ENCODE measurements around the gene SIK1.

Gene SIK1

DNA sequence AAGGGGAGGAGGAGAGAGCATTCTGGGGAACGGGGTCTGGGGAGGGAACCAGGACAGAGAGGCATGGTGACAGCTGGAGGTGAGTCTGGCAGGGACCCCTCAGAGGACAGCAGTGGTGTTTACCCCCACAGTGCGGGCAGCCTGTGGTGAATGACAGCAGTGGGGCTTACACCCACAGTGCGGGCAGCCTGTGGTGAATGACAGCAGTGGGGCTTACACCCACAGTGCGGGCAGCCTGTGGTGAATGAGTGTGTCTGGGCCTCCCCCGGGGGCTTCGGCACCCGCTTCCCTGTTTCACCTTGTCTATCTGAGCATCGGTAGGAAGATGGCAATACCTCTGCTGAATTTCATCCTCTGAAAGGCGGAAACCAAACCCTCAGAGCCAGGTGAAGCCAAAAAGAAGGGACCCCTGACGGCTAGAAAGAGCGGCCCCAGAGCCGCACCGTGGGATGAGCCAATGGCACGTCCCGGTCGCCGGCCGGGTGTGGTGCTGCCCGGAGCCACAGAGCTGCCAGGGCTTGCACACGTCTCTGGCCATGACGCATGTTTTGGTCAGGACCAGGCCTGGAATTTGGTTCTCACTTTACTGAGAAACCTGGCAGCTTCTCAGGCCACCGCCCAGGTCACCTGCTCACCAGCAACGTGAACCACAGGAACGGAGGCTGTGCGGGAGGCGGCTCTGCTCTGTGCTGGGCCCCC is 54.1 kb downstream of the SIK1 start:
- Histone ChIP-seq H3K4me1 (ENCODE audit: insufficient read depth, low read length) (peaks cover 20% of the 10 kb centered on the region), H2AFZ (ENCODE audit: low read depth, low read length) (no peak overlapping the region), H3K4me3 (ENCODE audit: low read length) (no peak overlapping the region), H3K27me3 (ENCODE audit: insufficient read depth, low read length) (no peaks in the 10 kb centered on the region), H3K9me3 (ENCODE audit: low read length) (no peaks in the 10 kb centered on the region), H3K36me3 (ENCODE audit: insufficient read depth, low read length) (no peaks in the 10 kb centered on the region)

DNA sequence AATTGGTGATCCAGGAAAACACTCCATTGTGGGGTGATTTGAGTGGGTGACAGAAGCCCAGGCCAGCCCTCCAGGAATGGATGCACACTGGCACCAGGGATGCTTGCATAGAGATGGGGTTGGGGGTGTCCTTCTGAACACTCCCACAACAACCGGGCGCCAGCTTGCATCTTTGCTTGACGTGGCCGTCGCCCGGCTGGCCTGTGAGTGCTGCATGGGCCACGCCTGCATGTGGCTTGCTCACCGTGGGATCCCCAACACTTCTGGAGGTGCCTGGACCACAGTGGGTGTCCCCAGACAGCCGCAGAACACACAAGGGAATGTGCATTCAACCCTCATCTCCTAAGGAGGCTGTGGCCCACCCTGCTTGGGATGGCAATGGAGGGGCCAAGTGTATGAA is 55.1 kb downstream of the SIK1 start:
- Histone ChIP-seq H3K36me3 (ENCODE audit: insufficient read depth, low read length) (no peaks in the 10 kb centered on the region), H3K9me3 (ENCODE audit: low read length) (no peaks in the 10 kb centered on the region), H3K4me3 (ENCODE audit: low read length) (no peak overlapping the region), H3K4me1 (ENCODE audit: insufficient read depth, low read length) (peaks cover 20% of the 10 kb centered on the region), H3K27me3 (ENCODE audit: insufficient read depth, low read length) (no peaks in the 10 kb centered on the region), H2AFZ (ENCODE audit: low read depth, low read length) (no peak overlapping the region)

DNA sequence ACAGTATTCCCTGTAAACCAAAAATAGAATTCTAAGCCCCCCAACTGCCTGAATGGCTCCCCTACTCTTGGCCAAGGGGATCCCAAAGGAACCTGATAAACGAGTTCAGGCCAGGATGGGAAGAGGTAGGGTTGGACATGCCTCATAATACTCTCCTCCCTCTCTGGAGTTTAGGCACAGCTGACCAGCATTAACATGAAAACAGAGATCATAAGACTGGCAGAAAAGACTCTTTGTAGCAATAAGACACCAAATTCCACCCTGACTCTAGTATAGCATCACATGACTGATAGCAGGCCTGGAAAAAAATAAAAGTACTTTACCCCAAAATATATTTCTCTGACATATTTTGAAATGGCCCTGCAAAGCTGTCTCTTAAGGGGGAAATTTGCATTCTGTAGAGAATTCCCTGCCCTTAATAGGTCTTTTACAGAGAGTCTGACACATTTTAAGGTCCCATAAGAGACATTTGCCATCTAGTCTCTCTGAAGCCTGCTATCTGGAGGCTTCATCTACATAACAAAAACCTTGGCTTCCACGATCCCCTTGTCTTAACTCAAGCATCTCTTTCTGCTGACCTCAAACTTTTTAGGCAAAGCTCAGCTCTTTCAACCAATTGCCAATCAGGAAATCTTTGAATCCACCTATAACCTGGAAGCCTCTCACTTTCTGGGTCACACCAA is 55.9 kb downstream of the SIK1 start:
- H3K9me3 ChIP-seq (ENCODE audit: low read length) = no peaks in the 10 kb centered on the region
- no peaks in the 10 kb centered on the region for H3K36me3 ChIP-seq (ENCODE audit: insufficient read depth, low read length)
- no peak overlapping the region for H3K4me3 ChIP-seq (ENCODE audit: low read length)
- H3K27me3 ChIP-seq (ENCODE audit: insufficient read depth, low read length) = no peaks in the 10 kb centered on the region
- H3K4me1 ChIP-seq (ENCODE audit: insufficient read depth, low read length) = peaks cover 20% of the 10 kb centered on the region
- no peak overlapping the region for H2AFZ ChIP-seq (ENCODE audit: low read depth, low read length)

DNA sequence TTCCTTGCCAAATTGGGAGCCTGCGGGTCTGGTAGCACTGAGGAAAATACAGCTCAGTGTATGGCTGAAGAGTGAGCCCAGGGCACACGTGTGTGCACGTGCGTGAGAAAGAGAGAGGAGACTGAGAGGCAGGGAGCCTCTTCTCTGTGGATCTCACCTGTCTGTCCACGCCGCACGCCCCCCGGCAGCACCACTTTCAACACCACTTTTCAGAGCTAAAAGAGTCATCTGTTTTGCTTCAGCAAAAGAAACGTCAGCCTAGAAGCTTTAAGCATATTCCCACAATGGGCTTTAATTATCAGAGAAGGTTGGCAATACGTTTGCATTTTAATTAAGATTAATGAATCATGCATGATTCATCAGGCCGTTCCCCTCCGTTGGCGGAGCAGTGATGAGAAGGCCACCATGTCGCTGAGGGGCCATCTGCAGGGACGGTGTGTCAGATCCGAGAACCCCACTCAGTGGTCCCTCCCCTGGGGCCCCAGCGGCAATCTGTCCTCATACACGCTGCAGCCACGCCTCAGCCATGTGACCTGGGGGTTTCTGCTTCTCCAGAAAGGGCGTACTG is 56.8 kb downstream of the SIK1 start:
- H3K27me3 ChIP-seq (ENCODE audit: insufficient read depth, low read length) = no peaks in the 10 kb centered on the region
- H2AFZ ChIP-seq (ENCODE audit: low read depth, low read length) = no peak overlapping the region
- H3K36me3 ChIP-seq (ENCODE audit: insufficient read depth, low read length) = no peaks in the 10 kb centered on the region
- peaks cover 20% of the 10 kb centered on the region for H3K4me1 ChIP-seq (ENCODE audit: insufficient read depth, low read length)
- no peak overlapping the region for H3K4me3 ChIP-seq (ENCODE audit: low read length)
- no peaks in the 10 kb centered on the region for H3K9me3 ChIP-seq (ENCODE audit: low read length)

DNA sequence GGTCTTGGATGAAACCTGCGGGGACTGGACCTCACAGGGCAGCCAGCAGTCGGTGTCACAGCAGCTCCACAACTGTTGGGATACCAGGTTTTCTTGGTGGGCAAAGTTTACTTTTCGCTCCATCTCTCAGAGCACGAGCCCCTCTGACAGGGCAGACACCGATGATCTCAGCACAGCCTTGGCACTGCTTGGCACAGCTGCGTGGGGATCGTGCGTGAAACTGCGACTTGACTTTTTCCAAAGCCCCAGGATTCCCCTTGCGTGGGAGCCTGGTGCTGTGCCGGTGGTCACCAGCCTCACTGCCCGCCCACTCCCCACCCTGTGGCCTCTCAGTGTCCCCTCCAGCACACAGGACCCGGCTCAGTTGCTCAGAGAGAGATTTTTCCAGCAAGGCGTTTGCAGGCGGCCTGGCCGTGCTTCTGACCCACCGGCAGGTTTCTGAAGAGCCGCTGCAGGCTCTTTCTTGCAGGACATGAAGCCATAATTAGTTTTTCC is 57.3 kb downstream of the SIK1 start:
- Histone ChIP-seq H2AFZ (ENCODE audit: low read depth, low read length) (no peak overlapping the region), H3K4me1 (ENCODE audit: insufficient read depth, low read length) (peaks cover 20% of the 10 kb centered on the region), H3K9me3 (ENCODE audit: low read length) (no peaks in the 10 kb centered on the region), H3K36me3 (ENCODE audit: insufficient read depth, low read length) (no peaks in the 10 kb centered on the region), H3K27me3 (ENCODE audit: insufficient read depth, low read length) (no peaks in the 10 kb centered on the region), H3K4me3 (ENCODE audit: low read length) (no peak overlapping the region)

DNA sequence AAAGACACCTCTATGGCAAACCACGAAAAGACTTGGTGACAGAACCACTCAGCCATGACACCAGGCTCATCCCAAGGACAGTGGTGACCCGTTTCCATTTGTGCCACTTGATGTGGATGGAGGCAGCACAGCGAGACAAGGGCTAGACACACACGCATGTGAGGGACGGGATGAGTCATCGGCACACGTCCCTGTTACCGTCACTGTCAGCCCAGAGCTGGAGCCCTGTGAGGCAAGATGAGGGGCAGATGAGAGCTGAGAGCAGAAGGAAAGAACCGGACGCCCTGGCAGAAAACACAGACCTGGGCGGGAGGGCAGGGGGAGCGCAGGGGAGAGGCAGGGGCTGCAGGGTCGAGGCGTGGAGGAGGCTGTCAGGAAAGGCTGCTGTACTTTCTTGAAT is 57.8 kb downstream of the SIK1 start:
- Histone ChIP-seq H2AFZ (ENCODE audit: low read depth, low read length) (no peak overlapping the region), H3K9me3 (ENCODE audit: low read length) (no peaks in the 10 kb centered on the region), H3K36me3 (ENCODE audit: insufficient read depth, low read length) (no peaks in the 10 kb centered on the region)

DNA sequence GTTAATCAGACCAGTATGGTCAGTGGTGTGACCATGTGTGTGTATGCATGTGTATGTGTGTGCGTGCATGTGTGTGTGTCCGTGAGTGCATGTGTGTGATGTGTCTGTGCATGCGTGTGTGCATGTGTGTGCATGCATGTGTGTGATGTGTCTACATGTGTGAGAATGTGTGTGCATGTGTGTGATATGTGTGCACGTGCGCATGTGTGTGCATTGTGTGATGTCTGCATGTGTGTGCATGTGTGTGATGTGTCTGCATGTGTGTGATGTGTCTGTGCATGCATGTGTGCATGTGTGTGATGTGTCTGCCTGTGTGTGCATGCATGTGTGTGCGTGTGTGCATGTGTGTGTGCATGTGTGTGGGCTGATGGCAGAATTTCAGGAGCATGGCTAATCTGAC is 58.2 kb downstream of the SIK1 start:
- Histone ChIP-seq H2AFZ (ENCODE audit: low read depth, low read length) (no peak overlapping the region), H3K9me3 (ENCODE audit: low read length) (no peaks in the 10 kb centered on the region), H3K36me3 (ENCODE audit: insufficient read depth, low read length) (no peaks in the 10 kb centered on the region), H3K4me1 (ENCODE audit: insufficient read depth, low read length) (peaks cover 20% of the 10 kb centered on the region), H3K27me3 (ENCODE audit: insufficient read depth, low read length) (no peaks in the 10 kb centered on the region), H3K4me3 (ENCODE audit: low read length) (no peak overlapping the region)

More for the DNA sequence above, 57.8 kb downstream of the SIK1 start:
- peaks cover 20% of the 10 kb centered on the region for H3K4me1 ChIP-seq (ENCODE audit: insufficient read depth, low read length)
- no peak overlapping the region for H3K4me3 ChIP-seq (ENCODE audit: low read length)
- no peaks in the 10 kb centered on the region for H3K27me3 ChIP-seq (ENCODE audit: insufficient read depth, low read length)

DNA sequence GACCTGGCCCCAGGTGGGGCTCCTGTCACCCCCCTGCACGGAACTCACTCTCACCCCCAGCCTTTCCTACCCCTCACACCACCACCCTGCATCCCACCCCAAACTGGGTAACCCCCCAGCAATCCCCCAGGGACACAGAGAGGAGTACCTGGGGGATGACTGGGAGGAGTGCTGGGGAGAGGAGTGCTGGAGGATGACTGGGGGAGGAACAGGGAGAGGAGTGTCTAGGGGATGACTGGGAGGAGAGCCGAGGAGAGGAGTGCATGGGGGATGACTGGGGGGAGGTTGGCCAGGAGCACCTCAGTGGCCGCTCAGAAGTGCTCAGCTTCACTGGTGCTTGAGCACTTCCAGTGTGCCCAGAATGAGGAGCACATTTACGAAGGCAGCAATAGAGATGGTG is 59.1 kb downstream of the SIK1 start:
- Histone ChIP-seq H3K36me3 (ENCODE audit: insufficient read depth, low read length) (no peaks in the 10 kb centered on the region), H3K9me3 (ENCODE audit: low read length) (no peaks in the 10 kb centered on the region), H3K4me3 (ENCODE audit: low read length) (no peak overlapping the region), H3K27me3 (ENCODE audit: insufficient read depth, low read length) (no peaks in the 10 kb centered on the region), H3K4me1 (ENCODE audit: insufficient read depth, low read length) (peaks cover 20% of the 10 kb centered on the region), H2AFZ (ENCODE audit: low read depth, low read length) (no peak overlapping the region)

DNA sequence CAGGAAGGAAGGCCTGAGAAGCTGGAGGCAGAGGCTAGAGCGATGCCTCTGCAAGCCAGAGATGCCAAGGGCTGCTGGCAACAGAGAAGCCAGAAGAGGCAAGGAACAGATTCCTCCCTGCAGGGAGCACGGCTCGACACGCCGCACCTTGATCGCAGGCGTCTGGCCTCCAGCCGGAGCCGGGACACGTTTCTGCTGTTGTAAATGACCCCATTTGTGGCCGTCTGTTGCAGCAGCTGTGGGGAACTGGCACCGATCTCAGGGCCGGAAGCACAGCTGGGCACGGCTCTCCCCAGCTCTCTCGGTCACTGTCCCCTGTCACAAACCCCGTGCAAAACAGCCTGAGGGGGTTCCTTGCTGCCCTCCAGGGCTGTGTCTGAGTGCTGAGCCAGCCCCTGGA is 59.6 kb downstream of the SIK1 start:
- H3K27me3 ChIP-seq (ENCODE audit: insufficient read depth, low read length) = no peaks in the 10 kb centered on the region
- H3K9me3 ChIP-seq (ENCODE audit: low read length) = no peaks in the 10 kb centered on the region
- H3K36me3 ChIP-seq (ENCODE audit: insufficient read depth, low read length) = no peaks in the 10 kb centered on the region
- H3K4me3 ChIP-seq (ENCODE audit: low read length) = no peak overlapping the region
- peaks cover 20% of the 10 kb centered on the region for H3K4me1 ChIP-seq (ENCODE audit: insufficient read depth, low read length)
- no peak overlapping the region for H2AFZ ChIP-seq (ENCODE audit: low read depth, low read length)

DNA sequence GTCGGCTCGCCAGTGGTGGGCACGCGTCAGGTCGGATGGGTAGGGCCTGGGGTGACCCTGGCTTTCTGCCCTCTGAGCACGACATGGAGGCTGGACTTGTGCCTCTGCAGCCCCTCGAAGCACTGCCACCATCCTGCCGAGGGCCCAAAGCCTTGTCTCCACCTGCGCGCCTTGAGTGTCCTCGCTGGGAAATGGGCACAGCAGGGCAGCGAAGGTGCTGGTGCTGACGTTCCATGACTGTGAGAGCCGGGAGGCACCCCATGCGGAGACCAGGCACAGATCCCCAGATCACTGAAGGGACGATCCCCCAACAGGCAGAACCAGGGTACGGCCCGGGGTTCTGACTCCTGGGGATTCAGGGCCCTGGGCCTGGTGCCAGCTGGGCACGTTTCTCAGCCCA is 60.3 kb downstream of the SIK1 start:
- Histone ChIP-seq H3K27me3 (ENCODE audit: insufficient read depth, low read length) (no peaks in the 10 kb centered on the region), H2AFZ (ENCODE audit: low read depth, low read length) (no peak overlapping the region), H3K4me3 (ENCODE audit: low read length) (no peak overlapping the region), H3K4me1 (ENCODE audit: insufficient read depth, low read length) (peaks cover 24% of the 10 kb centered on the region), H3K36me3 (ENCODE audit: insufficient read depth, low read length) (no peaks in the 10 kb centered on the region), H3K9me3 (ENCODE audit: low read length) (no peaks in the 10 kb centered on the region)

DNA sequence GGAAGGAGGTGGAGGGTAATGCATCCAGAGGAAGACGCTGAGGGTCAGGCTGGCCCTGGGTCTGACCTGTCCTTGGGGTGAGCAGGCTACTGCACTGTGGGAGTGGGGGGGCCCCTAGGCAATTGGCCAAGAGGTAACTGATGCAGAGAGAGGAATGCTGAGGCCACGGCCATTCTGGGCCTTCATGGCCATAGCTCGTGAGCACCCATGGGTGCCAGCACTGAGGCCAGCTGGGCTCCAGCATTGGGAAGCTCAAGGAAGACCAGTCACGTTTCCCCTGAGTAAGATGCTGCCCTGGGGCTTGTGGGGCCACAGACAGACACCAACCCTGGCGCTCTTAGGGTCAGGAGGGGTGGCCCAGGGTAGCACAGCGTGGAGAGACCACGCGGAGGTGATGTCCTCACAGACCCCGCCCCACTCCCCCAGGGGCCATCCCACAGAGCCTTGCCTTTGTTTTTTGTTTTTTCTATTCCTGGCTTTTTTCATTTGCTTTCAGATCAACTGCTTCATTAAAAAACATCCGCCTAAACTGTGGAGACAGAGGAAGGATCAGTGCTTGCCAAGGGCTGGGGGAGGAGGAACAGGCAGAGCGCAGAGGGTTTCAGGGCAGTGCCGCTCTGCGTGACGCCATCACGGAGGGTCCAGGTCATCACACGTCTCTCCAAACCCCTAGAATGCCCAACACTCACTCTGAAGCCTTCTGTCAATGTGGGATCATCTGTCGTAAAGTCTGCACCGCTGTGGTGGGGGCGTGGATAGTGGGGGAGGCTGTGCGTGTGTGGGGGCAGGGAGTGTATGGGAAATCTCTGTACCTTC is 61.1 kb downstream of the SIK1 start:
- H3K36me3 ChIP-seq (ENCODE audit: insufficient read depth, low read length) = no peaks in the 10 kb centered on the region
- peaks cover 23% of the 10 kb centered on the region for H3K4me1 ChIP-seq (ENCODE audit: insufficient read depth, low read length)
- no peak overlapping the region for H3K4me3 ChIP-seq (ENCODE audit: low read length)
- H3K27me3 ChIP-seq (ENCODE audit: insufficient read depth, low read length) = no peaks in the 10 kb centered on the region
- no peaks in the 10 kb centered on the region for H3K9me3 ChIP-seq (ENCODE audit: low read length)
- H2AFZ ChIP-seq (ENCODE audit: low read depth, low read length) = no peak overlapping the region

DNA sequence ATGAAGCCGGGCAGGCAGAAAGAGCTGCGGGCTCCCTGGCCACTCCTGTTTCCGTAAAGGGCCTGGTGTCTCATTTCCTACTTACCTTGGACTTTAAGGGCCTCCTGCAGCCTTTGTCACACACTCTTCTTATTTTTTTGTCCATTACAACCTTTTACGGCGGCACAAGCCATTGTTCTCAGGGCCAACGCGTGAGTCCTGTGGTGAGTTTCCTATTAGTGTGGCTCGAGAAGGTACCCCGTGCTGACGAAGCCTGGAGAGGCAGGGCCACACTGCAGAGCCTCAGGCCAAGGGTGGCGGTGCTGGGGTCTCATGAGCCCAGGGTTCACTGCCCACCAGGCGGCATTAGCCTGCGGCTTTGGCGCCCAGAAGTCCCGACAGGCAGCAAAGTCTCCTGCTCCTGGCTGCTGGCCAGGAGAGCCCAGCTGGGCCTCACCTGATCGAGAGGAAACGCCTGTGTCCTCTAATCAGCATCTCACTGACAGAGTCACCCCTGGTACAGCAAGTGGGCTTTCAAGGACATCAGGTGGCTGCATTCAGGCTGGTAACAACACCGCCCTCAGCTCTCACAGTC is 62.0 kb downstream of the SIK1 start:
- H3K27me3 ChIP-seq (ENCODE audit: insufficient read depth, low read length) = no peaks in the 10 kb centered on the region
- H2AFZ ChIP-seq (ENCODE audit: low read depth, low read length) = no peak overlapping the region
- H3K36me3 ChIP-seq (ENCODE audit: insufficient read depth, low read length) = no peaks in the 10 kb centered on the region
- H3K4me1 ChIP-seq (ENCODE audit: insufficient read depth, low read length) = peaks cover 14% of the 10 kb centered on the region
- no peaks in the 10 kb centered on the region for H3K9me3 ChIP-seq (ENCODE audit: low read length)
- no peak overlapping the region for H3K4me3 ChIP-seq (ENCODE audit: low read length)
